Body of pancreas (tissue), 4 donors: ENCODE measurements around the gene C3orf33. TPM values are rescaled to one million over a fixed set of nuclear protein-coding genes. Genes with fewer than 3 reads are reported as not detected.

ENCODE experiments used
- ATAC-seq: fragments of 150-250 bp; one replicate; pipeline ENCODE4 v1.9.1; 2016
- DNase-seq, 4 donors: peaks; one replicate each; pipeline ENCODE4 v3.0.0-alpha.2; 2019
- H3K27ac ChIP-seq, 4 donors: fragments of 200-600 bp; sonication (generic); 1 replicate in 3 of 4; 2 replicates in 1 of 4; pipeline versions ENCODE4 v1.5.1 to v1.6.1; 2016 to 2019; ENCODE audit warnings: mild to moderate bottlenecking in 1 of 4, mixed read lengths in 1 of 4, moderate library complexity in 1 of 4
- H3K27me3 ChIP-seq, 2 donors: fragments of 200-600 bp; sonication (generic); one replicate each; pipeline ENCODE4 v1.6.0; 2016; ENCODE audit warnings: mild to moderate bottlenecking in 1 of 2
- H3K36me3 ChIP-seq, 2 donors: fragments of 200-600 bp; sonication (generic); replicated peaks in 1 of 2; 2 replicates each; pipeline ENCODE4 v1.5.1; 2016; ENCODE audit warnings: low read depth in 2 of 2; ENCODE audit not compliant: insufficient read depth in 1 of 2
- H3K4me1 ChIP-seq: fragments of 200-600 bp; sonication (generic); one replicate; pipeline ENCODE4 v1.6.0; 2016
- H3K4me3 ChIP-seq, 2 donors: fragments of 200-600 bp; sonication (generic); 1 replicate in 1 of 2; 2 replicates in 1 of 2; pipeline ENCODE4 v1.5.1; 2016 to 2019
- H3K9me3 ChIP-seq, 3 donors: fragments of 200-600 bp; sonication (generic); 1 replicate in 2 of 3; 2 replicates in 1 of 3; pipeline ENCODE4 v1.5.1; 2016
- POLR2A ChIP-seq, 3 donors: fragments of 450-650 bp; IDR thresholded peaks; one replicate each; pipeline ENCODE4 v1.6.1; 2016; ENCODE audit warnings: antibody characterized with exemption in 3 of 3, mild to moderate bottlenecking in 2 of 3
- WGBS, 2 donors: methylation state at CpG; one replicate each; pipeline ENCODE4 v1.1.5; 2017; 5-methylcytosine and 5-hydroxymethylcytosine counted together
- intact Hi-C: fragments of 100-400 bp; cut with DNase I; formaldehyde crosslinking; loops from one replicate; pipeline ENCODE4 v1.15.1; 2023
- total RNA-seq, 2 donors: library from RNA; depleted of rRNA; stranded (reverse); fragments of >200 nt; gene quantifications; one replicate each; pipeline ENCODE4 v1.1.0, GENCODE V29; 2016
- TF ChIP-seq, protein P1 (sequence below), 7 experiments: fragments of 450-650 bp in 4 of 7; fragments of 200-600 bp in 3 of 7; sonication (generic) in 3 of 7; IDR thresholded peaks; one replicate each; pipeline ENCODE4 v1.5.1; 2016 to 2019; ENCODE audit warnings: antibody characterized with exemption in 7 of 7

Gene C3orf33
- total RNA-seq, 2 donors from 2014 or later, result 4.9 to 14.8 TPM

DNA sequence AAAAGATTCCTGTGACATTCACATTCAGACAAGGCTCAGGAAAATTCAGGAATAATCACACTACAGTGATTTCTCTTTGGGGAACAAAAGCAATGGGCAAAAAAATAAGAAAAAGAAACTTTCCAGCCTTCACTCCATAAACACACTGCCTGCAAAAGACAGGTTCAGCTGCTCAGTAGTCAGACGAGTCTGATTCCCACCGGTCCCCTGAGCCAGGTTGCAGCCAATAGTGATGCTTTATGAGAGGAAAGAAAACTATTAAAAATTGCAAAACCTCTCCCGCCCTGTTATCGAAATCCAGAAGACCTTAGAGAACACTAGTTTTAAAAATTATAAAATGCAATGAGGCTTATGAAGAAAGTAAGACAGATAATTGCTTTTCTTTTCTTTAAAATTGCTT, 69.7 kb downstream of the C3orf33 start:
- ATAC-seq, result no peak
- Histone ChIP-seq H3K4me3 (no peak overlapping the region), H3K9me3 (peaks cover 0 to 5% (median 0%) of the 10 kb centered on the region in 3 donors), H3K36me3 (no peaks in the 10 kb centered on the region), H3K27ac (peak overlapping the region in 3 of 4 donors; percentile 40 to 94 (median 86)), H3K4me1 (peaks cover 34% of the 10 kb centered on the region), H3K27me3 (no peaks in the 10 kb centered on the region)
- TF ChIP-seq, protein P1, sequence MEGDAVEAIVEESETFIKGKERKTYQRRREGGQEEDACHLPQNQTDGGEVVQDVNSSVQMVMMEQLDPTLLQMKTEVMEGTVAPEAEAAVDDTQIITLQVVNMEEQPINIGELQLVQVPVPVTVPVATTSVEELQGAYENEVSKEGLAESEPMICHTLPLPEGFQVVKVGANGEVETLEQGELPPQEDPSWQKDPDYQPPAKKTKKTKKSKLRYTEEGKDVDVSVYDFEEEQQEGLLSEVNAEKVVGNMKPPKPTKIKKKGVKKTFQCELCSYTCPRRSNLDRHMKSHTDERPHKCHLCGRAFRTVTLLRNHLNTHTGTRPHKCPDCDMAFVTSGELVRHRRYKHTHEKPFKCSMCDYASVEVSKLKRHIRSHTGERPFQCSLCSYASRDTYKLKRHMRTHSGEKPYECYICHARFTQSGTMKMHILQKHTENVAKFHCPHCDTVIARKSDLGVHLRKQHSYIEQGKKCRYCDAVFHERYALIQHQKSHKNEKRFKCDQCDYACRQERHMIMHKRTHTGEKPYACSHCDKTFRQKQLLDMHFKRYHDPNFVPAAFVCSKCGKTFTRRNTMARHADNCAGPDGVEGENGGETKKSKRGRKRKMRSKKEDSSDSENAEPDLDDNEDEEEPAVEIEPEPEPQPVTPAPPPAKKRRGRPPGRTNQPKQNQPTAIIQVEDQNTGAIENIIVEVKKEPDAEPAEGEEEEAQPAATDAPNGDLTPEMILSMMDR (IDR thresholded peaks at IDR 0.05), result no peak
- no peak for TF ChIP-seq POLR2A (IDR thresholded peaks at IDR 0.05)
- peak in 1 of 4 donors; percentile 24 for DNase-seq
- WGBS, 2 donors, result 23 to 25% methylated on average over 4 of the region's 4 CpGs
- intact Hi-C loops, result no loop called here

DNA sequence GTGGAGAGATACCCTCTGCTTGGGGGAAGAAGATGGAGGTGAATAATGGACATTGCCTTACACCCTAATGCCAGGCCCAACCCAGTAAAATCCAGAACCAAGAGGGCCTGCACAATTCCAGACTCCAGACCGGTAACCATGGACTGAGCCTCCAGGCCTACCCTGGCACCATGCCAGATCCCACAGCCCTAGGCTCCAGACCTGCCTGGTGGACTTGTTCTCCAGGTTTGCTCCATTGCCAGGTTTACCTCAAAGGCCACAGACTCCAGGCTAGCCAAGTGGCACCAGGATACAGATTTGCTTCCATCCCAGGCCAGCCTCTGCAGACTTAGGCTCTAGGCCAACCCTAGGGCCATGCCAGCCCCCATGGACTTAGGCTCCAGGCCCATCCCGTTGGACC, 75.2 kb downstream of the C3orf33 start:
- ATAC-seq, result no peak
- intact Hi-C loops, result no loop called here
- no peaks in the 10 kb centered on the region for H3K36me3 ChIP-seq
- no peaks in the 10 kb centered on the region for H3K9me3 ChIP-seq
- TF ChIP-seq POLR2A (IDR thresholded peaks at IDR 0.05), result no peak
- TF ChIP-seq, protein P1 (IDR thresholded peaks at IDR 0.05), result no peak
- H3K4me3 ChIP-seq, result no peak overlapping the region
- no peaks in the 10 kb centered on the region for H3K27me3 ChIP-seq
- H3K4me1 ChIP-seq, result peaks cover 4% of the 10 kb centered on the region
- DNase-seq, result peak in 2 of 4 donors; percentile 13 to 21
- no peak overlapping the region for H3K27ac ChIP-seq
- WGBS, 2 donors, result 78% methylated on average over 2 of the region's 2 CpGs; no CpG with 5 or more reads in 1 of the 2 donors

DNA sequence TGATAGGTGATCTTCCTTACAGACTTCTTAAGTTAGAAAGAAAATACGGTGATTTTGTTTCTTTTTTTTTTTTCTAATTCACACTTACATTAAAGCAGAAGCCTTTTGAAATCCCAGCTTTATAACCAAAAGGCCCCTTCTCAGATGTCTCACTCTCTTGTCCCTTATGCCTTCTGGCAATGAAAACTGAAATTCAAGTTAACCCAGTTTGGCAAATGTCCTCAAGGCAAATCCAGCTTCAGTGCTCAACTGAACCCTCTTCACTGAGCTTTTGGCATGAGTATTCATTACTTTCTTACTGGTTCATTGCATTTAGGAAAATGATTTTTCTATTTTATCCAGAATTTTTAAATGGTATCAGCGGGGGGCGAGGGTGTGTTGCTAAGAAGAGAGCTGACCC, 78.2 kb downstream of the C3orf33 start:
- ATAC-seq (no peak), DNase-seq (no peak)
- intact Hi-C loops, result no loop called here
- no peak overlapping the region for H3K4me3 ChIP-seq
- no peaks in the 10 kb centered on the region for H3K4me1 ChIP-seq
- no peaks in the 10 kb centered on the region for H3K27me3 ChIP-seq
- no peaks in the 10 kb centered on the region for H3K9me3 ChIP-seq
- WGBS, 2 donors, result 87 to 93% methylated on average over 3 of the region's 3 CpGs
- H3K36me3 ChIP-seq, result no peaks in the 10 kb centered on the region
- no peak overlapping the region for H3K27ac ChIP-seq
- TF ChIP-seq, protein P1 (IDR thresholded peaks at IDR 0.05), result no peak

DNA sequence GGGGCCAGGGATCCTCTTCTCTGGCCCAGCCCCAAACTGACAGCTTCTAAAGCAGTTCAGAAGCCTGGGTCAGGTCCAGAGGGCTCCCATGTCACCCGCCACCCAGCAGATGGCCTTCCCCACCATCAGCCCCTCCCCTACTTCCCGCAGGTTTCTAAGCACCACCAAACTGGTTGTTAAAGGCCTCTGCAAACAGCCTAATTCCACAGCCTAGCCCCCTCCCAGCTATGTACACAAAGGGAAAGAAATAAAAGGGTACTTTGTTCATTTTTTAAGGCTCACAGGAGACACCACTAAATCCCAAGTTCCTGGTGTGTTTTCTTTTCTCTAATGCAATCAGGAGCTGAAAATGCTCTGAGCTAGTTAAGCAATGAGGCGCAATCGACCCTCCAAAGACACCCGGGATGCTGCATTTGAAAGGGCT, 91.8 kb downstream of the C3orf33 start:
- Histone ChIP-seq H3K4me1 (no peaks in the 10 kb centered on the region), H3K4me3 (no peak overlapping the region), H3K9me3 (peaks cover 0 to 9% (median 0%) of the 10 kb centered on the region in 3 donors), H3K27ac (peak overlapping the region in 2 of 4 donors; percentile 18 to 65), H3K36me3 (no peaks in the 10 kb centered on the region), H3K27me3 (no peaks in the 10 kb centered on the region)
- DNase-seq, result peak in 2 of 4 donors; percentile 18 to 22
- no peak for TF ChIP-seq POLR2A (IDR thresholded peaks at IDR 0.05)
- TF ChIP-seq, protein P1 (IDR thresholded peaks at IDR 0.05), result no peak
- intact Hi-C loops, result no loop called here
- ATAC-seq, result no peak
- 66 to 70% methylated on average over 5 of the region's 5 CpGs for WGBS, 2 donors

Other genes with a start within 250 kb of the C3orf33 start
- gene PLCH1, start 61.2 kb downstream of the C3orf33 start, total RNA-seq, result 1 to 10 TPM; 3.0 to 5.2 TPM
- 10 to 100 TPM; 40.0 to 42.2 TPM for gene SLC33A1, start 48.1 kb upstream of the C3orf33 start, total RNA-seq
- gene GMPS, start 64.4 kb upstream of the C3orf33 start, total RNA-seq, result 10 to 100 TPM; 18.5 to 20.2 TPM